T-cell (primary cell): ENCODE measurements around the gene OAF. TPM values are rescaled to one million over a fixed set of nuclear protein-coding genes. Genes with fewer than 3 reads are reported as not detected.
A peak's percentile ranks its signal among the peaks of the same experiment; 100 is the strongest.

Experiments
- ATAC-seq, 4 experiments: fragments of 200-7000 bp in 3 of 4; fragments of 150-1000 bp in 1 of 4; cut with Tn5 transposase; replicated peaks in 1 of 4; 1 replicate in 3 of 4; 2 replicates in 1 of 4; pipeline ENCODE4 v1.10.0; 2021; ENCODE audit warnings: moderate library complexity in 3 of 4, mild to moderate bottlenecking in 2 of 4, moderate number of reproducible peaks in 1 of 4
- CTCF ChIA-PET, 2 donors: fragments of 300-600 bp; sonication (Branson Sonifier 250); formaldehyde crosslinking; loops; one replicate each; lab custom pipeline; 2022; ENCODE audit warnings: antibody characterized with exemption in 2 of 2; lab: Charles Lee
- POLR2A ChIA-PET, 2 donors: fragments of 300-600 bp; sonication (Branson Sonifier 250); formaldehyde crosslinking; loops; one replicate each; lab custom pipeline; 2022; ENCODE audit warnings: antibody characterized with exemption in 2 of 2; lab: Charles Lee
- DNase-seq, 35 experiments: peaks; one replicate each; pipeline versions ENCODE4 v3.0.0 to v3.0.0-alpha.2; 2013 to 2023
- H3K27ac ChIP-seq: one replicate; pipeline ENCODE4 v1.5.1; 2013; ENCODE audit warnings: low read length
- H3K27me3 ChIP-seq, 2 experiments: replicated peaks in 1 of 2; 1 replicate in 1 of 2; 2 replicates in 1 of 2; pipeline versions ENCODE4 v1.6.1 to v1.7.0; 2013; ENCODE audit warnings: low read length in 1 of 2, mixed read lengths in 1 of 2; ENCODE audit not compliant: control insufficient read depth in 2 of 2, insufficient read depth in 2 of 2; ENCODE audit errors: extremely low read depth in 1 of 2
- H3K36me3 ChIP-seq, 2 donors: 1 replicate in 1 of 2; 2 replicates in 1 of 2; pipeline versions ENCODE4 v1.6.1 to v1.7.0; 2013; ENCODE audit warnings: low read length in 1 of 2; ENCODE audit not compliant: control insufficient read depth in 2 of 2, insufficient read depth in 1 of 2; ENCODE audit errors: extremely low read depth in 1 of 2
- H3K4me1 ChIP-seq, 2 experiments: 1 replicate in 1 of 2; 2 replicates in 1 of 2; pipeline versions ENCODE4 v1.6.1 to v1.7.0; 2013; ENCODE audit warnings: low read length in 2 of 2, mixed read lengths in 1 of 2; ENCODE audit not compliant: insufficient read depth in 2 of 2, control insufficient read depth in 1 of 2; ENCODE audit errors: extremely low read depth in 1 of 2
- H3K4me3 ChIP-seq, 2 donors: 1 replicate in 1 of 2; 2 replicates in 1 of 2; pipeline versions ENCODE4 v1.5.1 to v1.7.0; 2013; ENCODE audit warnings: mild to moderate bottlenecking in 2 of 2, low read length in 1 of 2, moderate library complexity in 1 of 2; ENCODE audit not compliant: control insufficient read depth in 1 of 2; ENCODE audit errors: extremely low read depth in 1 of 2
- H3K9me3 ChIP-seq: 2 replicates; pipeline ENCODE4 v1.7.0; 2013
- H3K27ac Mint-ChIP-seq, 2 donors: one replicate each; pipeline ENCODE4 v1.8.0; 2020 to 2021; ENCODE audit warnings: mild to moderate bottlenecking in 2 of 2, mixed read lengths in 2 of 2
- H3K27me3 Mint-ChIP-seq, 2 donors: one replicate each; pipeline ENCODE4 v1.8.0; 2021 to 2022; ENCODE audit warnings: mixed read lengths in 2 of 2
- H3K36me3 Mint-ChIP-seq: one replicate; pipeline ENCODE4 v1.8.0; 2021; ENCODE audit warnings: mixed read lengths
- H3K4me1 Mint-ChIP-seq, 3 donors: one replicate each; pipeline ENCODE4 v1.8.0; 2020 to 2022; ENCODE audit warnings: mixed read lengths in 3 of 3, mild to moderate bottlenecking in 1 of 3
- H3K4me3 Mint-ChIP-seq, 3 donors: one replicate each; pipeline ENCODE4 v1.8.0; 2020 to 2022; ENCODE audit warnings: mild to moderate bottlenecking in 3 of 3, mixed read lengths in 3 of 3, moderate library complexity in 3 of 3
- H3K9me3 Mint-ChIP-seq, 3 donors: one replicate each; pipeline ENCODE4 v1.8.0; 2020 to 2022; ENCODE audit warnings: mixed read lengths in 3 of 3
- whole genome bisulfite sequencing: methylation state at CpG from one replicate; pipeline ENCODE4 v1.1.5; 2013; ENCODE audit warnings: missing lambda C conversion rate; ENCODE audit not compliant: insufficient coverage; 5-methylcytosine and 5-hydroxymethylcytosine counted together
- total RNA-seq, 35 experiments: library from RNA in 6 of 35; stranded (reverse) in 6 of 35; fragments of 120-200 nt in 1 of 35; gene quantifications; one replicate each; pipeline versions ENCODE4 v1.2.1 to v1.2.4 and lab custom pipeline; 2013 to 2026

The OAF gene
- total RNA-seq, 5 donors from 2014 or later (not counting 1 experiment from before 2014, with no cell fraction given) = 3.2 to 6.0 (median 4.0) TPM

DNA sequence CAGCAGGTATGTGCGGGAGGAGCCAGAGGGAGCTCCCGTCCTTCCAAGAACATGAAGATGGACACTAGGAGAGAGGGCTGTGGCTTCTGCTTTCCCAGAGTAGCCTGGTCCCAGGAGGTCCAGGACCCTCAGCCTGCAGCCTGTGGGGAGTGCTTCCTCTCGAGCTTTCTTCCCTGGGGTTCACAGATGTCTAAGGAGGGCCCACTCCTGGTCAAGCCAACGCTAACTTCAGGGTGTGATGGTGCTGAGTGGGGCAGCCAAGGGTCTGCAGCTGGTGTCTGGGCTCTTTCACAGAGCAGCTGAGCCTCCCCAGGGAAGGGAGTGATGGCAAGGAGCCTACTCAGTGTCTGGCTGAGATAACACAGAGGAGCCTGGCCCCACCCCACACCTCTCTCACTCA is 32.4 kb downstream of the OAF start:
- Histone ChIP-seq H3K9me3 (no peaks in the 10 kb centered on the region), H3K27ac (no peak overlapping the region), H3K27me3 (peaks cover 5 to 62% of the 10 kb centered on the region in 2 experiments), H3K36me3 (no peaks in the 10 kb centered on the region), H3K4me3 (no peak overlapping the region), H3K4me1 (no peaks in the 10 kb centered on the region)
- no peak for DNase-seq
- WGBS = no CpG with 5 or more reads among the region's 4 CpGs
- no peak overlapping the region for H3K27ac Mint-ChIP-seq
- H3K4me1 Mint-ChIP-seq = peaks cover 0 to 8% (median 5%) of the 10 kb centered on the region in 3 donors
- ATAC-seq = no peak
- ChIA-PET POLR2A (no interaction called here), CTCF (interaction anchor here in 1 of 2 donors (0.7 kb wide), 1 partner anchor 9 kb away, joined by 3 read pairs; no protein-coding TSS in a partner anchor)
- H3K9me3 Mint-ChIP-seq = no peaks in the 10 kb centered on the region
- peaks cover 51 to 62% of the 10 kb centered on the region in 2 donors for H3K27me3 Mint-ChIP-seq
- H3K36me3 Mint-ChIP-seq = no peaks in the 10 kb centered on the region
- no peak overlapping the region for H3K4me3 Mint-ChIP-seq

GRCh38 chr11:120244476-120245365 is 33.9 kb downstream of the OAF start:
- Histone ChIP-seq H3K27me3 (peaks cover 5 to 53% of the 10 kb centered on the region in 2 experiments), H3K27ac (no peak overlapping the region), H3K36me3 (no peaks in the 10 kb centered on the region), H3K9me3 (no peaks in the 10 kb centered on the region), H3K4me3 (no peak overlapping the region), H3K4me1 (peaks cover 0 to 3% of the 10 kb centered on the region in 2 experiments)
- ChIA-PET CTCF (no interaction called here), POLR2A (no interaction called here)
- Mint-ChIP-seq H3K9me3 (no peaks in the 10 kb centered on the region), H3K27me3 (peaks cover 43 to 55% of the 10 kb centered on the region in 2 donors), H3K4me1 (peaks cover 6 to 21% (median 18%) of the 10 kb centered on the region in 3 donors), H3K27ac (no peak overlapping the region), H3K36me3 (no peaks in the 10 kb centered on the region), H3K4me3 (no peak overlapping the region)
- DNase-seq (no peak), ATAC-seq (no peak)
- 57% methylated on average over 11 of the region's 13 CpGs for WGBS

GRCh38 chr11:120245434-120245833 is 34.6 kb downstream of the OAF start:
- H3K4me3 Mint-ChIP-seq = no peak overlapping the region
- DNase-seq = no peak
- ATAC-seq = no peak
- Histone ChIP-seq H3K27ac (no peak overlapping the region), H3K36me3 (no peaks in the 10 kb centered on the region), H3K4me1 (peaks cover 0 to 3% of the 10 kb centered on the region in 2 experiments), H3K4me3 (no peak overlapping the region), H3K9me3 (no peaks in the 10 kb centered on the region), H3K27me3 (peaks cover 5 to 49% of the 10 kb centered on the region in 2 experiments)
- 88% methylated on average over 1 of the region's 1 CpG for WGBS
- H3K9me3 Mint-ChIP-seq = no peaks in the 10 kb centered on the region
- H3K27ac Mint-ChIP-seq = no peak overlapping the region
- H3K36me3 Mint-ChIP-seq = no peaks in the 10 kb centered on the region
- peaks cover 6 to 19% (median 18%) of the 10 kb centered on the region in 3 donors for H3K4me1 Mint-ChIP-seq
- ChIA-PET POLR2A (no interaction called here), CTCF (no interaction called here)
- H3K27me3 Mint-ChIP-seq = peaks cover 44 to 55% of the 10 kb centered on the region in 2 donors

DNA sequence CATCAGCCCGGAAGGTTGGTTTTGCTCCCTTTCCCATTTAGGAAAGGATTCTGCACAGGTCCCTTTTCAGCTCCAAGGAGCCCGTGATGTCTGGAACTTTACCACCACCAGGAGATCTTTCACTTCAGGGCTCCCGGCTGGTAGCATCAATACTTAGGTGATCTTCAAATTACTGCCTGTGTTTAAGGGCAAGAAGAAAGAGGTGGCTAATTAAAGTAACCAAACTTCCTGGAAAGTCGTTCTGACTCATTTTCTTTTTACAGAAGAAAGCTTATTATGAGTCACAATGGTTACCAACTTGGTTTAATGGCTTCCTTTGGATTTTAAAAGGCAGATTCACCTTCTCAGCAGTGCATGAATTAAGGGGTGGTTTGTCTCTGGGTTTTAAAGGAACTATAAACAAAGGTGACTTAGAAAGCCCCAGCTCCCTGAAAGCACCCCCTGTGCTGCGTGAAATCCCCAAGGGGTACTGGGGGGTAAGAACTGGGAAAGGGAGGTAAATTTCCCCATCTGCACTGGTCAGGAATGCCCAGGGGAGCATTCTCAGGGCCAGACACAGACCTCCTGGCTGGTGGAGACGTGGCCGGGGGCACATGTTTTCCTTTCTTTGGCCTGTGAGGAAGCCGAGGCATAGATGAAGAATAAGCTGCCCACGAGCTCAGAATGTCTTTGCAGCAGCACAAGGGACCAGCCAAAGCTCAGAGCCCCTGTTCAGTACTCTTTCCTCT is 37.9 kb downstream of the OAF start:
- WGBS = 30% methylated on average over 3 of the region's 9 CpGs
- no peak overlapping the region for H3K4me3 ChIP-seq
- Mint-ChIP-seq H3K4me3 (no peak overlapping the region), H3K27ac (no peak overlapping the region), H3K4me1 (peaks cover 6 to 18% (median 16%) of the 10 kb centered on the region in 3 donors), H3K36me3 (no peaks in the 10 kb centered on the region), H3K9me3 (no peaks in the 10 kb centered on the region), H3K27me3 (peaks cover 34 to 39% of the 10 kb centered on the region in 2 donors)
- peaks cover 6 to 22% of the 10 kb centered on the region in 2 experiments for H3K27me3 ChIP-seq
- H3K4me1 ChIP-seq = peaks cover 0 to 3% of the 10 kb centered on the region in 2 experiments
- no peaks in the 10 kb centered on the region for H3K9me3 ChIP-seq
- ChIA-PET CTCF (no interaction called here), POLR2A (no interaction called here)
- H3K36me3 ChIP-seq = no peaks in the 10 kb centered on the region
- H3K27ac ChIP-seq = no peak overlapping the region
- DNase-seq (no peak), ATAC-seq (peak in 3 of 4 experiments; percentile 52 to 86 (median 70))

- H3K36me3 Mint-ChIP-seq = no peaks in the 10 kb centered on the region
- H3K27me3 ChIP-seq = peaks cover 6 to 30% of the 10 kb centered on the region in 2 experiments
- H3K4me3 Mint-ChIP-seq = no peak overlapping the region
- WGBS = 80% methylated on average over 3 of the region's 8 CpGs
- DNase-seq = no peak
- no peaks in the 10 kb centered on the region for H3K9me3 ChIP-seq
- ATAC-seq = no peak
- no peaks in the 10 kb centered on the region for H3K9me3 Mint-ChIP-seq
- H3K4me3 ChIP-seq = no peak overlapping the region
- H3K36me3 ChIP-seq = no peaks in the 10 kb centered on the region
- peaks cover 36 to 47% of the 10 kb centered on the region in 2 donors for H3K27me3 Mint-ChIP-seq
- CTCF ChIA-PET = no interaction called here
- no peak overlapping the region for H3K27ac ChIP-seq
- POLR2A ChIA-PET = no interaction called here
- H3K27ac Mint-ChIP-seq = no peak overlapping the region
- peaks cover 0 to 3% of the 10 kb centered on the region in 2 experiments for H3K4me1 ChIP-seq
- H3K4me1 Mint-ChIP-seq = peaks cover 6 to 18% (median 16%) of the 10 kb centered on the region in 3 donors
These were observed 38.7 kb downstream of the OAF start for GRCh38 chr11:120249279-120250262.
